Trophoblast cell (in vitro differentiated cells and primary cell): ENCODE results near the gene TSPY10. TPM values are rescaled to one million over a fixed set of nuclear protein-coding genes. Genes with fewer than 3 reads are reported as not detected.
"Not testable (repeated sequence)": the region's sequence is repeated elsewhere in the genome, so short reads cannot be mapped to it uniquely, and the experiment has no call there.

Experiments used
- DNase-seq, 2 donors: peaks; one replicate each; pipeline ENCODE4 v3.0.0-alpha.2; 2016
- H2AFZ ChIP-seq: 2 replicates; pipeline ENCODE4 v1.6.1; 2013; ENCODE audit warnings: low read length, moderate library complexity, mild to moderate bottlenecking; ENCODE audit not compliant: insufficient read depth, poor library complexity
- H2AK5ac ChIP-seq: 2 replicates; pipeline ENCODE4 v1.6.1; 2013; ENCODE audit warnings: mild to moderate bottlenecking, low read length
- H2BK120ac ChIP-seq: 2 replicates; pipeline ENCODE4 v1.6.1; 2013; ENCODE audit warnings: low read length, mild to moderate bottlenecking, moderate library complexity; ENCODE audit not compliant: insufficient read depth, poor library complexity
- H2BK12ac ChIP-seq: 2 replicates; pipeline ENCODE4 v1.6.1; 2013; ENCODE audit warnings: mild to moderate bottlenecking, low read length, moderate library complexity
- H2BK5ac ChIP-seq: 2 replicates; pipeline ENCODE4 v1.6.1; 2013; ENCODE audit warnings: low read length, low read depth, moderate library complexity, mild to moderate bottlenecking; ENCODE audit not compliant: poor library complexity
- H3K14ac ChIP-seq: 2 replicates; pipeline ENCODE4 v1.6.1; 2013; ENCODE audit warnings: mild to moderate bottlenecking, low read length
- H3K18ac ChIP-seq: 2 replicates; pipeline ENCODE4 v1.6.1; 2013; ENCODE audit warnings: mild to moderate bottlenecking, low read length
- H3K23ac ChIP-seq: 2 replicates; pipeline ENCODE4 v1.6.1; 2013; ENCODE audit warnings: low read length
- H3K27ac ChIP-seq: 2 replicates; pipeline ENCODE4 v1.5.1; 2013; ENCODE audit warnings: low read depth, mild to moderate bottlenecking, inconsistent platforms, low read length, moderate library complexity
- H3K27me3 ChIP-seq: 2 replicates; pipeline ENCODE4 v1.6.1; 2013; ENCODE audit warnings: inconsistent platforms, mild to moderate bottlenecking, low read length, moderate library complexity; ENCODE audit not compliant: insufficient read depth
- H3K36me3 ChIP-seq, 2 experiments: 1 replicate in 1 of 2; 2 replicates in 1 of 2; pipeline ENCODE4 v1.6.1; 2013; ENCODE audit warnings: low read length in 2 of 2, mild to moderate bottlenecking in 2 of 2, moderate library complexity in 1 of 2; ENCODE audit not compliant: insufficient read depth in 2 of 2, control insufficient read depth in 1 of 2
- H3K4ac ChIP-seq: 2 replicates; pipeline ENCODE4 v1.6.1; 2013; ENCODE audit warnings: low read depth, mild to moderate bottlenecking, low read length, moderate library complexity
- H3K4me1 ChIP-seq, 2 experiments: 1 replicate in 1 of 2; 2 replicates in 1 of 2; pipeline ENCODE4 v1.6.1; 2013; ENCODE audit warnings: low read length in 2 of 2, mild to moderate bottlenecking in 2 of 2, moderate library complexity in 1 of 2; ENCODE audit not compliant: insufficient read depth in 2 of 2, control insufficient read depth in 1 of 2
- H3K4me2 ChIP-seq: 2 replicates; pipeline ENCODE4 v1.6.1; 2013; ENCODE audit warnings: inconsistent platforms, mild to moderate bottlenecking, low read length, moderate library complexity
- H3K4me3 ChIP-seq: 2 replicates; pipeline ENCODE4 v1.5.1; 2013; ENCODE audit warnings: mild to moderate bottlenecking, low read depth, low read length, inconsistent platforms
- H3K79me1 ChIP-seq: one replicate; pipeline ENCODE4 v1.6.1; 2013; ENCODE audit warnings: low read length
- H3K79me2 ChIP-seq: 2 replicates; pipeline ENCODE4 v1.6.1; 2013; ENCODE audit warnings: low read length, mild to moderate bottlenecking; ENCODE audit not compliant: control insufficient read depth, insufficient read depth, poor library complexity
- H3K9ac ChIP-seq: 2 replicates; pipeline ENCODE4 v1.6.1; 2013; ENCODE audit warnings: mild to moderate bottlenecking, low read length
- H3K9me3 ChIP-seq: 2 replicates; pipeline ENCODE4 v1.6.1; 2013; ENCODE audit warnings: low read depth, mild to moderate bottlenecking, control low read depth, inconsistent platforms, low read length; ENCODE audit not compliant: insufficient read depth
- H4K12ac ChIP-seq: 2 replicates; pipeline ENCODE4 v1.6.1; 2013; ENCODE audit warnings: low read depth, mild to moderate bottlenecking, low read length, moderate library complexity
- H4K8ac ChIP-seq: 2 replicates; pipeline ENCODE4 v1.6.1; 2013; ENCODE audit warnings: low read depth, mild to moderate bottlenecking, low read length, moderate library complexity
- H4K91ac ChIP-seq: one replicate; pipeline ENCODE4 v1.6.1; 2013; ENCODE audit warnings: low read depth, mild to moderate bottlenecking, low read length, moderate library complexity
- WGBS: extraction: QIAGEN DNeasy Blood & Tissue Kit; methylation state at CpG from one replicate; pipeline ENCODE4 v1.1.7; 2013; ENCODE audit warnings: missing lambda C conversion rate; ENCODE audit not compliant: insufficient read length, insufficient coverage; ENCODE audit errors: extremely low coverage; 5-methylcytosine and 5-hydroxymethylcytosine counted together
- polyA plus RNA-seq: library from polyadenylated mRNA; stranded (reverse); fragments of 200-250 nt; gene quantifications from 2 replicates; pipeline ENCODE4 v1.2.3, GENCODE V29; 2013

The TSPY10 gene, protein sequence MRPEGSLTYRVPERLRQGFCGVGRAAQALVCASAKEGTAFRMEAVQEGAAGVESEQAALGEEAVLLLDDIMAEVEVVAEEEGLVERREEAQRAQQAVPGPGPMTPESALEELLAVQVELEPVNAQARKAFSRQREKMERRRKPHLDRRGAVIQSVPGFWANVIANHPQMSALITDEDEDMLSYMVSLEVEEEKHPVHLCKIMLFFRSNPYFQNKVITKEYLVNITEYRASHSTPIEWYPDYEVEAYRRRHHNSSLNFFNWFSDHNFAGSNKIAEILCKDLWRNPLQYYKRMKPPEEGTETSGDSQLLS
- not detected in 2 replicates for polyA plus RNA-seq

DNA sequence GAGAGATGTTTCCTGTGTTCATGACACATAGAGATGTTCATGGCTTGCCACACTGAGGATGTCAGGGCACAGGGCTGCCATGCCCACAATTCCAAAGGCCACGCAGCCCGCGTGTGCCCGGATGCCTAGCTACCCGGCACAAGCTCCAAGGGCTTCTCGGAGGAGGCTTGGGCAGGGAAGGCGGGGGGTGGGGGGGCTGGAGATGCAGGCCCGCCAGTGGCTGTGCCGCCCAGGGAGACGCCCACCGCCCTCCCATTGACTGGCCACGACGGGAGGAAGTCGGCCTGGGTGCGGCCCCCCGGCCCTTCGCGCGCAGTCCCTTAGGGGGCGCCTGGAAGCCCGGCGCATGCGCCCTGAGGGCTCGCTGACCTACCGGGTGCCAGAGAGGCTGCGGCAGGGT, at the start of gene TSPY10:
Gene TSPY10 (plus strand): TSS at position 301 of the 400 bp plus-strand sequence. CDS start 46 bp downstream, at position 347.
- not testable (repeated sequence) for H3K4me2 ChIP-seq, H2BK120ac ChIP-seq, H3K36me3 ChIP-seq, H3K9ac ChIP-seq, H4K91ac ChIP-seq, H3K79me1 ChIP-seq, H3K4me1 ChIP-seq, H4K8ac ChIP-seq, H3K9me3 ChIP-seq, DNase-seq, H3K27me3 ChIP-seq, H3K79me2 ChIP-seq, H3K4ac ChIP-seq, H2BK5ac ChIP-seq, H3K4me3 ChIP-seq, H3K18ac ChIP-seq, H3K27ac ChIP-seq, H2BK12ac ChIP-seq, H2AFZ ChIP-seq, H2AK5ac ChIP-seq, H4K12ac ChIP-seq, H3K14ac ChIP-seq, H3K23ac ChIP-seq
- WGBS: no CpG with 5 or more reads among the region's 26 CpGs

DNA sequence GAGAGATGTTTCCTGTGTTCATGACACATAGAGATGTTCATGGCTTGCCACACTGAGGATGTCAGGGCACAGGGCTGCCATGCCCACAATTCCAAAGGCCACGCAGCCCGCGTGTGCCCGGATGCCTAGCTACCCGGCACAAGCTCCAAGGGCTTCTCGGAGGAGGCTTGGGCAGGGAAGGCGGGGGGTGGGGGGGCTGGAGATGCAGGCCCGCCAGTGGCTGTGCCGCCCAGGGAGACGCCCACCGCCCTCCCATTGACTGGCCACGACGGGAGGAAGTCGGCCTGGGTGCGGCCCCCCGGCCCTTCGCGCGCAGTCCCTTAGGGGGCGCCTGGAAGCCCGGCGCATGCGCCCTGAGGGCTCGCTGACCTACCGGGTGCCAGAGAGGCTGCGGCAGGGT, 40.7 kb upstream of the TSPY10 start, which contains the start of gene TSPY9:
Gene TSPY9 (plus strand): TSS at position 301 of the 400 bp plus-strand sequence. CDS start 46 bp downstream, at position 347.
- H4K8ac ChIP-seq, H3K4me3 ChIP-seq, H2AFZ ChIP-seq, H3K9me3 ChIP-seq, H3K14ac ChIP-seq, H3K4me1 ChIP-seq, H4K91ac ChIP-seq, DNase-seq, H3K9ac ChIP-seq, H3K36me3 ChIP-seq, H3K23ac ChIP-seq, H2BK5ac ChIP-seq, H3K79me2 ChIP-seq, H4K12ac ChIP-seq, H3K27me3 ChIP-seq, H2AK5ac ChIP-seq, H2BK120ac ChIP-seq, H3K4ac ChIP-seq, H3K18ac ChIP-seq, H3K4me2 ChIP-seq, H3K79me1 ChIP-seq, H2BK12ac ChIP-seq, H3K27ac ChIP-seq: not testable (repeated sequence)
- no CpG with 5 or more reads among the region's 26 CpGs for WGBS

DNA sequence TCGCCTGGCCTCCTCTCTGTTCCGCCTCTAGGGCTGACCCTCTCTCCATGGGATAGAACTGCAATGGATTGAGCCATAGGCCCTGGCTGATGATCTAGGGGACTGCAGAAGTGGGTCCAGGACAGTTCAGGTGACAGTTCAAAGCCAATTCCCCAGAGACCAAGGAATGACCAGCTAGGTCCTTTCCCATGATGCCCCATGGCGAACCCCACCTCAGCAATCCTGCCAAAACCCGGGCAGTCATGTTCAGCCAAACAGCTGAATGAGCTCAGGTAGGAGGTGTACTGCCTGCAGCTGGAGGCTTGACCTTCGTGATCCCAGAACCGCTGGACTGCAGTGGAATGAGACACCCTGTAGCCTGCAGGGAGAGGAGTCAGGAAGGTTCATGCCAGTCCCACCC, 23.3 kb upstream of the TSPY10 start:
- H3K4me2 ChIP-seq, H3K36me3 ChIP-seq, H3K27ac ChIP-seq, H3K4me3 ChIP-seq, H3K9me3 ChIP-seq, H2BK120ac ChIP-seq, H2BK5ac ChIP-seq, H3K23ac ChIP-seq, H2BK12ac ChIP-seq, H4K12ac ChIP-seq, H3K79me2 ChIP-seq, H3K4me1 ChIP-seq, H3K9ac ChIP-seq, H4K8ac ChIP-seq, H2AK5ac ChIP-seq, DNase-seq, H2AFZ ChIP-seq, H3K27me3 ChIP-seq, H3K14ac ChIP-seq, H3K4ac ChIP-seq, H3K18ac ChIP-seq, H3K79me1 ChIP-seq, H4K91ac ChIP-seq: not testable (repeated sequence)
- no CpG with 5 or more reads among the region's 6 CpGs for WGBS

DNA sequence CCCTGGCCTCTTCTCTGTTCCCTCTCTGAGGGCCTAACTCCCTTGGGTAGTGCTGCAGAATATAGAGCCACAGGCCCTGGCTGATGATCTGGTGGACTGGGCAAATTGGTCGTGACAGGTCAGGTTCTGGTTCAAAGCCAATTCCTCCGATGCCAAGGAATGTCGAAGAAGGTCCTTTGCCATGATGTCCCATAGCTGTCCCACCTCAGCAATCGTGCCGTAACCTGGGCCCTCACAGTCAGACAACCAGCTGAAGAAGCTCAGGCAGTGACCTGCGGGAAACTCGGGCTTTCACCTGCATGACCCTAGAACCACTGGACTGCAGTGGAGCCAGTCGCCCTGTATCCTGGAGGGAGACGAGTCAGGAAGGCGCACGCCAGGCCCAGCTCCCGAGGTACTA, 11.4 kb upstream of the TSPY10 start:
- not testable (repeated sequence) for H4K91ac ChIP-seq, H4K12ac ChIP-seq, H2BK120ac ChIP-seq, H4K8ac ChIP-seq, H3K79me2 ChIP-seq, H3K27me3 ChIP-seq, H3K79me1 ChIP-seq, H3K23ac ChIP-seq, H3K4me1 ChIP-seq, H3K4me3 ChIP-seq, H3K36me3 ChIP-seq, H2AK5ac ChIP-seq, H2BK5ac ChIP-seq, H3K4me2 ChIP-seq, H3K18ac ChIP-seq, H3K4ac ChIP-seq, H2AFZ ChIP-seq, H3K9ac ChIP-seq, DNase-seq, H3K27ac ChIP-seq, H3K14ac ChIP-seq, H3K9me3 ChIP-seq, H2BK12ac ChIP-seq
- WGBS: no CpG with 5 or more reads among the region's 12 CpGs
